BJ (cell line): Measurements from ENCODE around the gene ADH4. TPM values are rescaled to one million over a fixed set of nuclear protein-coding genes. Genes with fewer than 3 reads are reported as not detected.

Experiments used
- CTCF ChIA-PET: fragments of 350-600 bp; formaldehyde crosslinking; extraction: SDS; loops from one replicate; lab custom pipeline; 2021; ENCODE audit warnings: antibody characterized with exemption, inconsistent platforms; lab: Yijun Ruan, JAX
- POLR2A ChIA-PET: fragments of 300-600 bp; sonication (Branson Sonifier 250); formaldehyde crosslinking; extraction: SDS; loops from one replicate; lab custom pipeline; 2021; ENCODE audit warnings: antibody characterized with exemption; lab: Charles Lee
- DNase-seq: peaks from one replicate; pipeline ENCODE4 v3.0.0-alpha.2; 2011; ENCODE audit warnings: low read depth
- H3K27me3 ChIP-seq: 2 replicates; pipeline ENCODE4 v1.6.0; 2011; ENCODE audit warnings: low read length; ENCODE audit not compliant: control insufficient read depth, insufficient read depth
- H3K36me3 ChIP-seq: 2 replicates; pipeline ENCODE4 v1.5.1; 2011; ENCODE audit warnings: low read length; ENCODE audit not compliant: control insufficient read depth, insufficient read depth
- H3K4me3 ChIP-seq: 2 replicates; pipeline ENCODE4 v1.5.1; 2011; ENCODE audit warnings: low read depth, mild to moderate bottlenecking, control low read depth, low read length
- polyA plus RNA-seq: library from polyadenylated mRNA; depleted of rRNA; stranded (reverse); fragments of >200 nt; gene quantifications from 2 replicates; pipeline ENCODE4 v1.2.3, GENCODE V29; 2011
- TF ChIP-seq, protein P1 (sequence below): IDR thresholded peaks from 2 replicates; pipeline ENCODE4 v1.5.1; 2011; ENCODE audit warnings: low read depth, mild to moderate bottlenecking, control low read depth, inconsistent platforms, low read length, moderate library complexity; ENCODE audit not compliant: insufficient read depth

The ADH4 gene
- polyA plus RNA-seq, 1 experiment, result not detected

DNA sequence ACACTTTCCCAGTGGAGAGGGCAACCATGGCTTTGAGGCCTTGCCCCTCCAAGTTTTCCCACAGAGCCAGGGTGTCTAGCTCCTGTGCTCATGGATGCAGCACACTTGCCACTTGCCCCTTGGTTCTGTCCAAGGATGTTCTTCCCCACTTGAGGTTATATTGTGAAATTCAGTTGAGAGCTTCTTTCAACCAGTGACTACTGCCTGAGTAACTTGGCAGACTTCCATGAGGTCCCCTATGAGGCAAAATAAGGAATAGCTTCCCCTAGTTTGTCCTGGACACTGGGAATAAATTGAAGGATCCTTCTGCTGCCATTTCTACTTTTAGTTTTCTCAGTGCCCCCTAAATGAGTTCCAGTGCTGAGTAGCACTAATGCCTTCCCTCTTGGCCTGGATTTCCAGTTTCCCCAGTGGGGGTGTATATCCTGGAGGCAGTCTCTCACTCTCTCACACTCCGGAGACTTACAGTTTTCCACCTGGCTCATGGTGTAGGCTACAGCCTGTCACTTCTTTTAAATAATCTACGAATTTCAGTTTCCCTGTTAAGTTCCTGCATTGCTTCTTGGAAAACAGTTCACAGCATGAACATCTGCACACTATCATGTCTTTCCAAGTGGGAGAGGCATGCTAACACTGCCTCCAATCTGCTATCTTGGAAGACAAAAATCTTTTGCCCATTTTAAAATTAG lies 36.4 kb upstream of the ADH4 start:
- ChIA-PET CTCF (interaction anchor here (1.0 kb wide), 1 partner anchor 45 kb away, joined by 3 read pairs; no protein-coding TSS in a partner anchor), POLR2A (interaction anchor here (0.6 kb wide), 1 partner anchor 36 kb away, joined by 3 read pairs; no protein-coding TSS in a partner anchor)
- no peaks in the 10 kb centered on the region for H3K36me3 ChIP-seq
- H3K27me3 ChIP-seq, result no peaks in the 10 kb centered on the region
- peak; percentile 15 for DNase-seq
- no peak overlapping the region for H3K4me3 ChIP-seq
- TF ChIP-seq, protein P1, sequence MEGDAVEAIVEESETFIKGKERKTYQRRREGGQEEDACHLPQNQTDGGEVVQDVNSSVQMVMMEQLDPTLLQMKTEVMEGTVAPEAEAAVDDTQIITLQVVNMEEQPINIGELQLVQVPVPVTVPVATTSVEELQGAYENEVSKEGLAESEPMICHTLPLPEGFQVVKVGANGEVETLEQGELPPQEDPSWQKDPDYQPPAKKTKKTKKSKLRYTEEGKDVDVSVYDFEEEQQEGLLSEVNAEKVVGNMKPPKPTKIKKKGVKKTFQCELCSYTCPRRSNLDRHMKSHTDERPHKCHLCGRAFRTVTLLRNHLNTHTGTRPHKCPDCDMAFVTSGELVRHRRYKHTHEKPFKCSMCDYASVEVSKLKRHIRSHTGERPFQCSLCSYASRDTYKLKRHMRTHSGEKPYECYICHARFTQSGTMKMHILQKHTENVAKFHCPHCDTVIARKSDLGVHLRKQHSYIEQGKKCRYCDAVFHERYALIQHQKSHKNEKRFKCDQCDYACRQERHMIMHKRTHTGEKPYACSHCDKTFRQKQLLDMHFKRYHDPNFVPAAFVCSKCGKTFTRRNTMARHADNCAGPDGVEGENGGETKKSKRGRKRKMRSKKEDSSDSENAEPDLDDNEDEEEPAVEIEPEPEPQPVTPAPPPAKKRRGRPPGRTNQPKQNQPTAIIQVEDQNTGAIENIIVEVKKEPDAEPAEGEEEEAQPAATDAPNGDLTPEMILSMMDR, result no peak

DNA sequence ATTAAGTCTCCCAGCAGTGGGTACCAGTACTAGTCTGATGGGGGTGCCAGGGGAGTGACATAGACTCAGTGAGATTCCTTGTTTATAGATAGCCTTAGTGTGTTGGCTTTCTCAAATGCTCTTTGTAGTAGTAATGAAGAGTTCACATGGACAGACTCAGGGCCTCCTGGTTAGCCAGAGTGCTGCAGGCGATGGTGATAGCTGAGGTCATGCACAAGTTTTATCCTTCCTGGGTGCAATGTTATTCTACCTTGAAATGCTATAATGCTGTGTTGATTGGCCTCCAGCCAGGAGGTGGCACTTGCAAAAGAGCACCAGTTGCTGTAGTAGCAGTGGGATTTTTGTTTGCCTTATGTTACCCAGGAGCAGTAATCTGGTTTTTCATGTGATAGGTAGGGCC lies 35.5 kb upstream of the ADH4 start:
- no peaks in the 10 kb centered on the region for H3K36me3 ChIP-seq
- no peak for DNase-seq
- TF ChIP-seq, protein P1, result no peak
- ChIA-PET CTCF (interaction anchor here (1.1 kb wide), 1 partner anchor 23 kb away, joined by 3 read pairs; no protein-coding TSS in a partner anchor), POLR2A (no interaction called here)
- no peaks in the 10 kb centered on the region for H3K27me3 ChIP-seq
- H3K4me3 ChIP-seq, result no peak overlapping the region

GRCh38 chr4:99179178-99179577 lies 35.1 kb upstream of the ADH4 start:
- H3K27me3 ChIP-seq, result no peaks in the 10 kb centered on the region
- no peak overlapping the region for H3K4me3 ChIP-seq
- H3K36me3 ChIP-seq, result no peaks in the 10 kb centered on the region
- CTCF ChIA-PET, result interaction anchor here (1.1 kb wide), 1 partner anchor 22 kb away, joined by 3 read pairs; no protein-coding TSS in a partner anchor
- no peak for DNase-seq
- POLR2A ChIA-PET, result no interaction called here
- TF ChIP-seq, protein P1, result no peak

- H3K4me3 ChIP-seq, result no peak overlapping the region
- POLR2A ChIA-PET, result no interaction called here
- DNase-seq, result no peak
- H3K36me3 ChIP-seq, result no peaks in the 10 kb centered on the region
- no peaks in the 10 kb centered on the region for H3K27me3 ChIP-seq
- CTCF ChIA-PET, result interaction anchor here (0.6 to 0.7 kb wide), 2 partner anchors 35 to 298 kb away, joined by 3 read pairs; no protein-coding TSS in a partner anchor
- TF ChIP-seq, protein P1, result no peak
These were observed 22.4 kb upstream of the ADH4 start for GRCh38 chr4:99166544-99166943.

DNA sequence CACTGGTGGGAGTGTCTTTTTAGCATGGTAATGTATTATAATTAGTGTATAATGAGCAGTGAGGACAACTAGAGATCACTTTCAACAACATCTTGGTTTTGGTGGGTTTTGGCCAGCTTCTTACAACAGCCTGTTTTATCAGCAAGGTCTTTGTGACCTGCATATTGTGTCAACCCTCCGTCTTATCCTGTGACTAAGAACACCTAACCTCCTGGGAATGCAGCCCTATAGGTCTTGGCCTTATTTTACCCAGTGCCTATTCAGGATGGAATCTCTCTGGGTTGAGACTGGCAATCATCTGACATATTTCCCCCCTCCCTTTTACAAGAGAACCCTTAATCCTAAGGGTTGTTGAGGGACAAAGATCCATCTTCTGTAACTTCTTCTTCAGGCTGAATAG lies 21.9 kb upstream of the ADH4 start:
- ChIA-PET CTCF (no interaction called here), POLR2A (no interaction called here)
- Histone ChIP-seq H3K4me3 (no peak overlapping the region), H3K36me3 (no peaks in the 10 kb centered on the region), H3K27me3 (no peaks in the 10 kb centered on the region)
- no peak for DNase-seq
- TF ChIP-seq, protein P1, result no peak
